C4-2B (cell line): ENCODE measurements around the gene LRRC56.

ENCODE experiments used
- ZFX ChIP-seq: fragments of 450-650 bp; IDR thresholded peaks from 2 replicates; pipeline ENCODE4 v1.6.1; 2017
- TF ChIP-seq, protein P1 (sequence below): fragments of 450-650 bp; conservative IDR thresholded peaks from 2 replicates; pipeline ENCODE4 v1.5.1; 2017; ENCODE audit warnings: mild to moderate bottlenecking

DNA sequence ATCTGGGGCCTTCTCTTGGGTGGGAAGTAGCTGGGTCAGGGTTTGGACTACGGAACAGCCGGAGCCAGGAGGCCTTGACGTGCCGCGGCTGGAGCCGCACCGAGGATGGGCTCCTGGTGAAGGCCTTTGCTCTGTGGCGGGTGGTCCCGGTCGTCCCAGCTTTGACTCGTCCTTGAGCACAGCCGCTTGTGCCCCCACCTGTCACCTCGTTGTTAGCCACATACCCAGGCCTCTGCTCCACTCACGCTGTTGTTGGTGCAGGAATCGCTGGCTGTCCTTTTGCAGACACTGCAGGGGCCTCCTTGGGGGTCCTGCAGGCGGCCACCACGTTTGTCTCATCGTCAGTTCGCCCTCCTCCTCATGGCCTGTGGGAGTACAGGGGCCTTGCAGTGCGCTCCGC lies 56.0 kb downstream of the LRRC56 start:
- TF ChIP-seq, protein P1, sequence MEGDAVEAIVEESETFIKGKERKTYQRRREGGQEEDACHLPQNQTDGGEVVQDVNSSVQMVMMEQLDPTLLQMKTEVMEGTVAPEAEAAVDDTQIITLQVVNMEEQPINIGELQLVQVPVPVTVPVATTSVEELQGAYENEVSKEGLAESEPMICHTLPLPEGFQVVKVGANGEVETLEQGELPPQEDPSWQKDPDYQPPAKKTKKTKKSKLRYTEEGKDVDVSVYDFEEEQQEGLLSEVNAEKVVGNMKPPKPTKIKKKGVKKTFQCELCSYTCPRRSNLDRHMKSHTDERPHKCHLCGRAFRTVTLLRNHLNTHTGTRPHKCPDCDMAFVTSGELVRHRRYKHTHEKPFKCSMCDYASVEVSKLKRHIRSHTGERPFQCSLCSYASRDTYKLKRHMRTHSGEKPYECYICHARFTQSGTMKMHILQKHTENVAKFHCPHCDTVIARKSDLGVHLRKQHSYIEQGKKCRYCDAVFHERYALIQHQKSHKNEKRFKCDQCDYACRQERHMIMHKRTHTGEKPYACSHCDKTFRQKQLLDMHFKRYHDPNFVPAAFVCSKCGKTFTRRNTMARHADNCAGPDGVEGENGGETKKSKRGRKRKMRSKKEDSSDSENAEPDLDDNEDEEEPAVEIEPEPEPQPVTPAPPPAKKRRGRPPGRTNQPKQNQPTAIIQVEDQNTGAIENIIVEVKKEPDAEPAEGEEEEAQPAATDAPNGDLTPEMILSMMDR = no peak
- no peak for TF ChIP-seq ZFX
